Ovary (tissue), 9 donors: ENCODE results near the gene BTBD9. TPM values are rescaled to one million over a fixed set of nuclear protein-coding genes. Genes with fewer than 3 reads are reported as not detected.

Experiments used
- DNase-seq, 5 donors: peaks; one replicate each; pipeline ENCODE4 v3.0.0-alpha.2; 2019 to 2020
- H3K27ac ChIP-seq, 2 donors: fragments of 200-600 bp; one replicate each; pipeline versions ENCODE4 v1.5.1 to v1.8.0; 2019 to 2022
- H3K27me3 ChIP-seq: fragments of 200-600 bp; one replicate; pipeline ENCODE4 v1.8.0; 2022
- H3K36me3 ChIP-seq: fragments of 200-600 bp; sonication (generic); one replicate; pipeline ENCODE4 v1.5.1; 2019
- H3K4me1 ChIP-seq: one replicate; pipeline ENCODE4 v1.8.1; 2013; ENCODE audit warnings: mild to moderate bottlenecking, moderate library complexity; ENCODE audit not compliant: insufficient read depth
- H3K4me3 ChIP-seq: fragments of 200-600 bp; sonication (generic); one replicate; pipeline ENCODE4 v1.5.1; 2017
- H3K9me3 ChIP-seq, 2 donors: fragments of 200-600 bp in 1 of 2; sonication (generic) in 1 of 2; one replicate each; pipeline versions ENCODE4 v1.5.1 to v1.8.1; 2013 to 2019; ENCODE audit warnings: mild to moderate bottlenecking in 1 of 2, moderate library complexity in 1 of 2
- EP300 ChIP-seq: sonication (generic); formaldehyde crosslinking; IDR thresholded peaks from one replicate; pipeline ENCODE4 v1.6.1; 2017; ENCODE audit warnings: antibody characterized with exemption
- POLR2A ChIP-seq: fragments of 450-650 bp; IDR thresholded peaks from one replicate; pipeline ENCODE4 v1.6.1; 2017; ENCODE audit warnings: antibody characterized with exemption, mild to moderate bottlenecking, moderate library complexity
- WGBS, 3 donors: extraction: QIAGEN DNeasy Blood & Tissue Kit in 1 of 3; methylation state at CpG; one replicate each; pipeline versions ENCODE4 v1.1.5 to v1.1.7; 2013 to 2017; 5-methylcytosine and 5-hydroxymethylcytosine counted together
- intact Hi-C, 4 donors: fragments of 100-400 bp; cut with DNase I; formaldehyde crosslinking; loops; one replicate each; pipeline versions ENCODE4 v1.11.0 to v1.15.1; 2022 to 2023
- polyA plus RNA-seq, 2 donors: library from polyadenylated mRNA; stranded (reverse); fragments of 200-250 nt in 1 of 2; fragments of 350-450 nt in 1 of 2; fragmentation: Illumina TruSeq in 1 of 2; extraction: RNeasy Lipid Tissue Mini Kit (QIAGEN cat#74804) in 1 of 2; gene quantifications; one replicate each; pipeline ENCODE4 v1.2.3, GENCODE V29; 2013 to 2014
- total RNA-seq, 7 donors: library from RNA; depleted of rRNA in 2 of 7; stranded (reverse); fragments of >200 nt in 2 of 7; fragmentation: NEBNext Ultra II Directional in 3 of 7; extraction: Animal tissue kit (Norgen Biotek cat#: 25700) in 3 of 7; gene quantifications; one replicate each; pipeline versions ENCODE4 v1.1.0 to v1.2.4, GENCODE V29; 2016 to 2023
- TF ChIP-seq, protein P1 (sequence below), 3 donors: fragments of 450-650 bp in 2 of 3; fragments of 200-600 bp in 1 of 3; IDR thresholded peaks; one replicate each; pipeline versions ENCODE4 v1.5.1 to v1.8.0; 2016 to 2022; ENCODE audit warnings: antibody characterized with exemption in 3 of 3, mild to moderate bottlenecking in 1 of 3
- donor health status: DM: no; HTN: no; CAD: no; lungs with moderate emphysema.
- donor health status: DM: no; HTN: no; CAD: no.
- donor health status: Bipolar disorder and iron deficiency.
- donor health status: DM: yes; HTN: yes; CAD: no.
- donor health status: DM: no; HTN: no; CAD: no.
- donor health status: DM: yes; HTN: yes; CAD: no.

Gene BTBD9
- total and polyA plus RNA-seq, 9 donors, result 7.2 to 28.8 (median 21.0) TPM

DNA sequence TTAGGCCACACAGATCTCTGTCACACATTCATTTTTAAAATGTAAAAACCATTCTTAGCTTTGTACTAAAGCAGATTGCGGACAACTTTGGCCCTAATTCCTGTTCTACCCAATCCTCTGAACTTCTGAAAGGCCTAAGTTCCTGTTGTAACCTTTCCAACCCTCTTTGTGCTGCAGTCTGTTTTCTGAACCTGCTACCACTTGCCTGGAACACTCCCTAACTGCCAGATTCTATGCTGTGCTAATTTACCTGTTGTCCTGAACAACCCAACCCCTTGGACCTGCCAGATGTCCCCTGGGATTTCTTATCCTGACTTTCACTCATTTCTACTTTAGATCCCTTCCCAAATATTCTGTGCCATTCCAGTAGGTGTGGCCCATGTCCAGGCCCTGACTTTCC, 421.5 kb downstream of the BTBD9 start:
- DNase-seq, result no peak
- no peak overlapping the region for H3K27ac ChIP-seq
- H3K4me3 ChIP-seq, result no peak overlapping the region
- H3K9me3 ChIP-seq, result no peaks in the 10 kb centered on the region
- H3K27me3 ChIP-seq, result no peaks in the 10 kb centered on the region
- no peak for TF ChIP-seq EP300
- TF ChIP-seq, protein P1, sequence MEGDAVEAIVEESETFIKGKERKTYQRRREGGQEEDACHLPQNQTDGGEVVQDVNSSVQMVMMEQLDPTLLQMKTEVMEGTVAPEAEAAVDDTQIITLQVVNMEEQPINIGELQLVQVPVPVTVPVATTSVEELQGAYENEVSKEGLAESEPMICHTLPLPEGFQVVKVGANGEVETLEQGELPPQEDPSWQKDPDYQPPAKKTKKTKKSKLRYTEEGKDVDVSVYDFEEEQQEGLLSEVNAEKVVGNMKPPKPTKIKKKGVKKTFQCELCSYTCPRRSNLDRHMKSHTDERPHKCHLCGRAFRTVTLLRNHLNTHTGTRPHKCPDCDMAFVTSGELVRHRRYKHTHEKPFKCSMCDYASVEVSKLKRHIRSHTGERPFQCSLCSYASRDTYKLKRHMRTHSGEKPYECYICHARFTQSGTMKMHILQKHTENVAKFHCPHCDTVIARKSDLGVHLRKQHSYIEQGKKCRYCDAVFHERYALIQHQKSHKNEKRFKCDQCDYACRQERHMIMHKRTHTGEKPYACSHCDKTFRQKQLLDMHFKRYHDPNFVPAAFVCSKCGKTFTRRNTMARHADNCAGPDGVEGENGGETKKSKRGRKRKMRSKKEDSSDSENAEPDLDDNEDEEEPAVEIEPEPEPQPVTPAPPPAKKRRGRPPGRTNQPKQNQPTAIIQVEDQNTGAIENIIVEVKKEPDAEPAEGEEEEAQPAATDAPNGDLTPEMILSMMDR (IDR thresholded peaks at IDR 0.05), result no peak
- TF ChIP-seq POLR2A, result no peak
- WGBS, 3 donors, result 97% methylated on average over 1 of the region's 1 CpG
- H3K4me1 ChIP-seq, result peaks cover 2% of the 10 kb centered on the region
- intact Hi-C loops, result no loop called here
- H3K36me3 ChIP-seq, result no peaks in the 10 kb centered on the region

DNA sequence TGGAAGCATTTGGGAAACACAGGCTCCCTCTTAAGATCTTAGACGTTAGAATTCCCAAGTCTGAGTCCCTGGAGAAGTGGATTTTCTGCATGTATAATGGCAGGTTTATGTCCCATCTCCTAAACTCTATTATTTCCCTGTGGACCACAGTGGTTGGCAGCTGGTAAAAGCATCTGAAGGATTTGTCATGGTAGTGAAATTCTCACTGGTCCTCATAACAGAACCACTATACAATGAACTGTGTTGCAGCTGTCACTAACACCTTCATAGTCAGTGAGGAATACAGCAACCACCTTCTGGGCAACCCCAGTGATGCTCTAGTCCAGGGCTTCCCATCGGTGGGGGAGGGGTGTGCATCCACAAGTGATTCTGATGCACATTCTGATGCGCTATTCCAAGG, 423.3 kb downstream of the BTBD9 start:
- 91 to 94% (median 93%) methylated on average over 3 of the region's 3 CpGs for WGBS, 3 donors
- TF ChIP-seq, protein P1 (IDR thresholded peaks at IDR 0.05), result no peak
- no peak for TF ChIP-seq EP300
- TF ChIP-seq POLR2A, result no peak
- H3K9me3 ChIP-seq, result no peaks in the 10 kb centered on the region
- DNase-seq, result no peak
- H3K4me1 ChIP-seq, result peaks cover 8% of the 10 kb centered on the region
- no peaks in the 10 kb centered on the region for H3K36me3 ChIP-seq
- intact Hi-C loops, result no loop called here
- no peak overlapping the region for H3K27ac ChIP-seq
- no peak overlapping the region for H3K4me3 ChIP-seq
- no peaks in the 10 kb centered on the region for H3K27me3 ChIP-seq

DNA sequence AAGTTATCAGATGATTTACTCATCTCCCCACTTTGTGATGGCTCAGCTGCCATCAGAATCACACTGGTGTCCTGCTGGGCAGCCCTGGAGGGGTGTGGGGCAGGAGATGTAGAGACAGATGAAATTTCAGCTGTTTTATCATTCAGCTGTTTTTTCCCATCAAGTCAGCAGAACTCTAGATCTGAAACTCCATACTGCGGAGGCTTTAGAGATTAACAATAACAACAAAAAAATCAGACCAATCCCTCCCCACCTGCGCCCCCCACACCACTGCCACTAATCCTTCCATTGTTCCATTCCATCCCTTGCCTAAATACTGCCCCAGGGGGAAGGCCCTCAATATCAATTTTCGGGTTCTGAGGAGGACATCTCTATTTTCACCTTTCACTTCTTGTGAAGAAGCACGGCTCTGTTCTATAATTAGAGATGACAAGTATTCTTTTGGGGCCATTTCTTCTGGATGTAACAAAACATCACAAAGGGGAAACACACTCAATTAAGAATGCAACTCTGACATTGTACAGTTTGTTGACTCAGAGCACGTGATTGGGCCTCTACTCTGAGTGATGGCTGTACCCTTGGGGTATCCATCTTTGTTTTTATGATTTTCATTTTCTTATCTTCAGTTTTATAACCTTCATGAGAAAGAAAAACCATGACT, 423.9 kb downstream of the BTBD9 start:
- intact Hi-C loops, result no loop called here
- no peaks in the 10 kb centered on the region for H3K36me3 ChIP-seq
- H3K4me1 ChIP-seq, result peaks cover 8% of the 10 kb centered on the region
- no peak for DNase-seq
- H3K27me3 ChIP-seq, result no peaks in the 10 kb centered on the region
- WGBS, 3 donors, result 93 to 94% (median 94%) methylated on average over 5 of the region's 5 CpGs
- H3K4me3 ChIP-seq, result no peak overlapping the region
- TF ChIP-seq POLR2A, result no peak
- TF ChIP-seq EP300, result no peak
- TF ChIP-seq, protein P1 (IDR thresholded peaks at IDR 0.05), result no peak
- H3K27ac ChIP-seq, result no peak overlapping the region
- no peaks in the 10 kb centered on the region for H3K9me3 ChIP-seq

DNA sequence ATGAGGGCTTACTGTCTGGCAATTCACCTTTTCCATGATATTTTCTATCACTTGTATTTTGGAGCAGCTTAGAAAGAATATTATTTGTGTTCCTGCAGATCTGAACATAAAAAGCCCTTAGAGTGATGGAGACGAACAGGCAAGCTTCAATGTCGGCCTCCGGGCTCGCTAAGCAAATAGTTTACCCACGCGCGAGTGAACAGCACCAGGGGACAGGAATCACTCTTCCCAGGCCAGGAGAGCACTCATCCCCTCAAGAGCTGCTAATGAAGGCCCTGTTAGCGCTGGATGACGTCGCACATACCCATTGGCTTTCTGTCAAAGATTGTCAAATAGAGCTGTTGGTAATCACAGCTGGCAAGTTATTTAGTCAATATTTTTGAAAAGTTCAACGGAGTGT, 424.5 kb downstream of the BTBD9 start:
- H3K36me3 ChIP-seq, result no peaks in the 10 kb centered on the region
- TF ChIP-seq POLR2A, result no peak
- TF ChIP-seq, protein P1 (IDR thresholded peaks at IDR 0.05), result no peak
- no peak for TF ChIP-seq EP300
- DNase-seq, result no peak
- intact Hi-C loops, result no loop called here
- peaks cover 8% of the 10 kb centered on the region for H3K4me1 ChIP-seq
- H3K27ac ChIP-seq, result no peak overlapping the region
- WGBS, 3 donors, result 78 to 89% (median 79%) methylated on average over 11 of the region's 11 CpGs
- no peak overlapping the region for H3K4me3 ChIP-seq
- no peaks in the 10 kb centered on the region for H3K9me3 ChIP-seq
- no peaks in the 10 kb centered on the region for H3K27me3 ChIP-seq
